ENCODE data around the gene PCDH9.

The PCDH9 gene

GRCh38 chr13:66926200-66926850 lies 303.8 kb downstream of the PCDH9 start:
- Histone ChIP-seq H3K4ac (ENCODE audit: low read length) (no peak overlapping the region), H2BK5ac (ENCODE audit: low read length) (no peak overlapping the region), H3K4me2 (ENCODE audit: insufficient read depth, low read length, poor library complexity, severe bottlenecking) (no peak overlapping the region), H3K4me3 (ENCODE audit: low read length in 2 of 2) (no peak overlapping the region), H3K4me1 (ENCODE audit: control insufficient read depth in 2 of 2, insufficient read depth in 1 of 2, low read depth in 1 of 2, low read length in 2 of 2) (peaks cover 1% of the 10 kb centered on the region in 2 donors), H2AFZ (ENCODE audit: low read length) (peak overlapping the region; percentile 11), H2BK12ac (ENCODE audit: low read length) (no peak overlapping the region), H4K91ac (ENCODE audit: low read depth, low read length, poor library complexity) (no peak overlapping the region), H3K36me3 (replicated peaks in 1 of 2; ENCODE audit: control insufficient read depth in 2 of 2, insufficient read depth in 2 of 2, low read length in 2 of 2) (no peaks in the 10 kb centered on the region), H4K8ac (ENCODE audit: low read depth, low read length) (no peak overlapping the region), H3K79me1 (ENCODE audit: low read depth, low read length) (no peaks in the 10 kb centered on the region), H2BK120ac (ENCODE audit: low read depth, low read length) (no peak overlapping the region), H3K9ac (ENCODE audit: low read depth, low read length, poor library complexity) (no peak overlapping the region), H2AK5ac (ENCODE audit: low read depth, low read length) (no peak overlapping the region), H3K27ac (replicated peaks; ENCODE audit: low read length) (no peak overlapping the region), H3K14ac (ENCODE audit: low read length) (no peak overlapping the region), H3K23ac (ENCODE audit: low read depth, low read length, poor library complexity) (no peak overlapping the region), H3K18ac (ENCODE audit: low read length) (no peak overlapping the region), H3K9me3 (replicated peaks in 1 of 2; ENCODE audit: control insufficient read depth in 2 of 2, insufficient read depth in 1 of 2, low read depth in 1 of 2, low read length in 2 of 2) (no peaks in the 10 kb centered on the region), H2BK15ac (ENCODE audit: low read length) (no peak overlapping the region), H3K27me3 (ENCODE audit: control insufficient read depth in 3 of 3, insufficient read depth in 3 of 3, low read depth in 1 of 3, low read length in 3 of 3) (no peaks in the 10 kb centered on the region)
- DNase-seq (ENCODE audit: low spot score): no peak
- WGBS, 2 donors (ENCODE audit: extremely low coverage in 2 of 2, insufficient read length in 2 of 2, insufficient replicate concordance in 1 of 2): no CpG with 5 or more reads among the region's 4 CpGs

DNA sequence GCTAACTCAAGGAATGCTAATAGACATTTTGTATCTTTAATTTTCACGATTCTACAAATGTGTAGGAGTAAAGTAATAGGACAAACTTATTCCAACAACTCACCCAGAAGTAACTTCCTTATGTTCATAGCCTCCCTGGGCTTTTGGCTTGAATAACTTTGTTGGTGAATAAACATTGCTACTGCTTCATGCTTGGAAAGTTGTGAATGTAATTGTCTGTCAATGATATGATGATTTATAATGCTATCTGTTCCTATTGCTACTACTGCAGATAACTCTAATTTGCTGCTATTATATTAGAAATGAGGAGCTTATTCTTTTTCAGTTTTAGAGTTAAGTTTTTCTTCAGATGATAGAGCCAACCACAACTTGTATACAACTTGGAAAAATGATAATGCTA lies 307.7 kb downstream of the PCDH9 start:
- H3K14ac ChIP-seq (ENCODE audit: low read length): no peak overlapping the region
- H3K27me3 ChIP-seq (ENCODE audit: control insufficient read depth in 3 of 3, insufficient read depth in 3 of 3, low read depth in 1 of 3, low read length in 3 of 3): no peaks in the 10 kb centered on the region
- no peak overlapping the region for H3K23ac ChIP-seq (ENCODE audit: low read depth, low read length, poor library complexity)
- no peak overlapping the region for H3K27ac ChIP-seq (replicated peaks; ENCODE audit: low read length)
- no peak overlapping the region for H2BK15ac ChIP-seq (ENCODE audit: low read length)
- H2BK12ac ChIP-seq (ENCODE audit: low read length): no peak overlapping the region
- no CpG with 5 or more reads among the region's 1 CpG for WGBS, 2 donors (ENCODE audit: extremely low coverage in 2 of 2, insufficient read length in 2 of 2, insufficient replicate concordance in 1 of 2)
- H3K4me3 ChIP-seq (ENCODE audit: low read length in 2 of 2): no peak overlapping the region
- no peak overlapping the region for H4K91ac ChIP-seq (ENCODE audit: low read depth, low read length, poor library complexity)
- peaks cover 1% of the 10 kb centered on the region in 2 donors for H3K4me1 ChIP-seq (ENCODE audit: control insufficient read depth in 2 of 2, insufficient read depth in 1 of 2, low read depth in 1 of 2, low read length in 2 of 2)
- no peak overlapping the region for H2BK5ac ChIP-seq (ENCODE audit: low read length)
- no peaks in the 10 kb centered on the region for H3K79me1 ChIP-seq (ENCODE audit: low read depth, low read length)
- H3K36me3 ChIP-seq (replicated peaks in 1 of 2; ENCODE audit: control insufficient read depth in 2 of 2, insufficient read depth in 2 of 2, low read length in 2 of 2): no peaks in the 10 kb centered on the region
- H3K9ac ChIP-seq (ENCODE audit: low read depth, low read length, poor library complexity): no peak overlapping the region
- no peak for DNase-seq (ENCODE audit: low spot score)
- no peak overlapping the region for H2AFZ ChIP-seq (ENCODE audit: low read length)
- H3K4me2 ChIP-seq (ENCODE audit: insufficient read depth, low read length, poor library complexity, severe bottlenecking): no peak overlapping the region
- H2BK120ac ChIP-seq (ENCODE audit: low read depth, low read length): no peak overlapping the region
- no peaks in the 10 kb centered on the region for H3K9me3 ChIP-seq (replicated peaks in 1 of 2; ENCODE audit: control insufficient read depth in 2 of 2, insufficient read depth in 1 of 2, low read depth in 1 of 2, low read length in 2 of 2)
- no peak overlapping the region for H2AK5ac ChIP-seq (ENCODE audit: low read depth, low read length)
- H3K18ac ChIP-seq (ENCODE audit: low read length): no peak overlapping the region
- H3K4ac ChIP-seq (ENCODE audit: low read length): no peak overlapping the region
- no peak overlapping the region for H4K8ac ChIP-seq (ENCODE audit: low read depth, low read length)

DNA sequence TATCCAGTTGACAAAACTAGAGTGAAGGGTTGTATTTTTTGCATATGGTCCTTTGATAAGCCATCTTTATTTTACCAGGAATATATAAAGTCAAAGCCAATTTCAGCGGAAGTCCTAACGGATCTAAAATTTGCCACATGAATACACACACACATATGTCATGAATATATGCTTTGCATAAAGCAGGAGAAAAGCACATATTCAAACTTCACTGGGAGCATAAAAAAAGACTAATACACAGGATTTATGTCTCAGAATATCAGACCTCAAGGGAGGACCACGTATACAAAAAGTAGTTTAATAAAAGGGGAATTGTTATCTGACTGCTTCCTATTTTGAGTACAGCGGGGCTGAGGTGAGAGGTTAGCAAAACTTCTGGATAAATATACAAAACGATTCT lies 308.7 kb downstream of the PCDH9 start:
- Histone ChIP-seq H3K4me3 (ENCODE audit: low read length in 2 of 2) (no peak overlapping the region), H3K9ac (ENCODE audit: low read depth, low read length, poor library complexity) (no peak overlapping the region), H2AFZ (ENCODE audit: low read length) (no peak overlapping the region), H4K91ac (ENCODE audit: low read depth, low read length, poor library complexity) (no peak overlapping the region), H3K4me2 (ENCODE audit: insufficient read depth, low read length, poor library complexity, severe bottlenecking) (no peak overlapping the region), H3K14ac (ENCODE audit: low read length) (no peak overlapping the region), H3K27me3 (ENCODE audit: control insufficient read depth in 3 of 3, insufficient read depth in 3 of 3, low read depth in 1 of 3, low read length in 3 of 3) (no peaks in the 10 kb centered on the region), H3K4ac (ENCODE audit: low read length) (no peak overlapping the region), H3K18ac (ENCODE audit: low read length) (no peak overlapping the region), H3K36me3 (replicated peaks in 1 of 2; ENCODE audit: control insufficient read depth in 2 of 2, insufficient read depth in 2 of 2, low read length in 2 of 2) (no peaks in the 10 kb centered on the region), H3K79me1 (ENCODE audit: low read depth, low read length) (no peaks in the 10 kb centered on the region), H2BK120ac (ENCODE audit: low read depth, low read length) (no peak overlapping the region), H2BK15ac (ENCODE audit: low read length) (no peak overlapping the region), H4K8ac (ENCODE audit: low read depth, low read length) (no peak overlapping the region), H3K9me3 (replicated peaks in 1 of 2; ENCODE audit: control insufficient read depth in 2 of 2, insufficient read depth in 1 of 2, low read depth in 1 of 2, low read length in 2 of 2) (no peaks in the 10 kb centered on the region), H3K23ac (ENCODE audit: low read depth, low read length, poor library complexity) (no peak overlapping the region), H3K4me1 (ENCODE audit: control insufficient read depth in 2 of 2, insufficient read depth in 1 of 2, low read depth in 1 of 2, low read length in 2 of 2) (peaks cover 1% of the 10 kb centered on the region in 2 donors), H2AK5ac (ENCODE audit: low read depth, low read length) (no peak overlapping the region), H2BK12ac (ENCODE audit: low read length) (no peak overlapping the region), H3K27ac (replicated peaks; ENCODE audit: low read length) (no peak overlapping the region), H2BK5ac (ENCODE audit: low read length) (no peak overlapping the region)
- DNase-seq (ENCODE audit: low spot score): no peak
- no CpG with 5 or more reads among the region's 5 CpGs for WGBS, 2 donors (ENCODE audit: extremely low coverage in 2 of 2, insufficient read length in 2 of 2, insufficient replicate concordance in 1 of 2)

DNA sequence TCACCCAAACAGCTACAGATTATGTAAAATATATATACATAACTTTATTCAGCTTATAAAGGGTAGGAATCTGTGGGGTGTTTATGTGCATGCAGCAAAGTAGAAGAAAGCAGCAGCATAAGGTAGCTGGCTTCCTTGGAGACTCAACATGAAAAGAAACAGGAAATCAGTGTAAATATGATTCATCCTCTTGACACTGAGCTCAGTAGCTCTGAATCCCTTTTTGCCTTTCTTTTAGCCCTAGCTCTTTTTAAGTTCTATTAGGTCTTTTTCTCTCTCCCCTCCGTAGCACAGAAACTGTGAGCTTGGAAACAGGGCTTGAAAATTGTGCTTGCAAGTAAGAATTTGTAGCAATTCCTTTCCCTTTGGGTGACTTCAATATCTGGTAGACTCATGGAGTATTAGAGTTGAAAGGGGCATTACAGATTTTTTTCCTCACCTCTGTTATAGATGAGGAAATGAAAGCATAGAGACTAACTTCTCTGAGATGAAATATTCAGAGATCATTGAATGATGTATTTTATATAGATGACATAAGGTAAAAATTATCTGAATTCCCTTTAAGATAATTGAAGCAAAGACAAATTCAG lies 314.4 kb downstream of the PCDH9 start:
- peak overlapping the region; percentile 72 for H2AFZ ChIP-seq (ENCODE audit: low read length)
- H2BK120ac ChIP-seq (ENCODE audit: low read depth, low read length): no peak overlapping the region
- no peaks in the 10 kb centered on the region for H3K27me3 ChIP-seq (ENCODE audit: control insufficient read depth in 3 of 3, insufficient read depth in 3 of 3, low read depth in 1 of 3, low read length in 3 of 3)
- H3K9me3 ChIP-seq (replicated peaks in 1 of 2; ENCODE audit: control insufficient read depth in 2 of 2, insufficient read depth in 1 of 2, low read depth in 1 of 2, low read length in 2 of 2): no peaks in the 10 kb centered on the region
- H3K27ac ChIP-seq (replicated peaks; ENCODE audit: low read length): no peak overlapping the region
- H2BK5ac ChIP-seq (ENCODE audit: low read length): no peak overlapping the region
- no peak overlapping the region for H3K18ac ChIP-seq (ENCODE audit: low read length)
- no peak overlapping the region for H3K9ac ChIP-seq (ENCODE audit: low read depth, low read length, poor library complexity)
- H2BK15ac ChIP-seq (ENCODE audit: low read length): no peak overlapping the region
- H3K23ac ChIP-seq (ENCODE audit: low read depth, low read length, poor library complexity): no peak overlapping the region
- H3K14ac ChIP-seq (ENCODE audit: low read length): no peak overlapping the region
- no peak overlapping the region for H4K8ac ChIP-seq (ENCODE audit: low read depth, low read length)
- WGBS, 2 donors (ENCODE audit: extremely low coverage in 2 of 2, insufficient read length in 2 of 2, insufficient replicate concordance in 1 of 2): no CpG with 5 or more reads among the region's 1 CpG
- H2BK12ac ChIP-seq (ENCODE audit: low read length): no peak overlapping the region
- no peak overlapping the region for H3K4ac ChIP-seq (ENCODE audit: low read length)
- no peak overlapping the region for H4K91ac ChIP-seq (ENCODE audit: low read depth, low read length, poor library complexity)
- no peak overlapping the region for H3K4me3 ChIP-seq (ENCODE audit: low read length in 2 of 2)
- H3K4me1 ChIP-seq (ENCODE audit: control insufficient read depth in 2 of 2, insufficient read depth in 1 of 2, low read depth in 1 of 2, low read length in 2 of 2): peaks cover 0 to 2% of the 10 kb centered on the region in 2 donors
- no peaks in the 10 kb centered on the region for H3K36me3 ChIP-seq (replicated peaks in 1 of 2; ENCODE audit: control insufficient read depth in 2 of 2, insufficient read depth in 2 of 2, low read length in 2 of 2)
- no peaks in the 10 kb centered on the region for H3K79me1 ChIP-seq (ENCODE audit: low read depth, low read length)
- no peak overlapping the region for H2AK5ac ChIP-seq (ENCODE audit: low read depth, low read length)
- H3K4me2 ChIP-seq (ENCODE audit: insufficient read depth, low read length, poor library complexity, severe bottlenecking): no peak overlapping the region
- DNase-seq (ENCODE audit: low spot score): no peak

All from neuronal stem cell (in vitro differentiated cells).